ENCODE data around the gene ATP2B2.

The ATP2B2 gene

GRCh38 chr3:10338591-10339353 is 166.6 kb downstream of the ATP2B2 start:
- no peak for DNase-seq

- no peak for DNase-seq
These were observed 167.3 kb downstream of the ATP2B2 start for GRCh38 chr3:10338164-10338470.

GRCh38 chr3:10337323-10338163 is 167.8 kb downstream of the ATP2B2 start:
- DNase-seq = no peak

- no peak for DNase-seq
These were observed 168.6 kb downstream of the ATP2B2 start for GRCh38 chr3:10336761-10337160.

GRCh38 chr3:10335871-10336622 is 169.3 kb downstream of the ATP2B2 start:
- DNase-seq = no peak

GRCh38 chr3:10335190-10335738 is 170.1 kb downstream of the ATP2B2 start:
- DNase-seq = no peak

- DNase-seq = no peak
These were observed 170.9 kb downstream of the ATP2B2 start for GRCh38 chr3:10334459-10334858.

- no peak for DNase-seq
These were observed 171.3 kb downstream of the ATP2B2 start for GRCh38 chr3:10334042-10334441.

- no peak for DNase-seq
These were observed 172.1 kb downstream of the ATP2B2 start for GRCh38 chr3:10333349-10333650.

- no peak for DNase-seq
These were observed 172.7 kb downstream of the ATP2B2 start for GRCh38 chr3:10332481-10333348.

GRCh38 chr3:10331320-10331719 is 174.1 kb downstream of the ATP2B2 start:
- no peak for DNase-seq

GRCh38 chr3:10330319-10330718 is 175.1 kb downstream of the ATP2B2 start:
- no peak for DNase-seq

GRCh38 chr3:10329495-10330015 is 175.8 kb downstream of the ATP2B2 start:
- no peak for DNase-seq

- DNase-seq = no peak
These were observed 176.8 kb downstream of the ATP2B2 start for GRCh38 chr3:10328460-10329071.

GRCh38 chr3:10327592-10327991 is 177.8 kb downstream of the ATP2B2 start:
- DNase-seq = no peak

- peak; percentile 42 for DNase-seq
These were observed 183.1 kb downstream of the ATP2B2 start for GRCh38 chr3:10322352-10322710.

- no peak for DNase-seq
These were observed 183.6 kb downstream of the ATP2B2 start for GRCh38 chr3:10321630-10322351.

- no peak for DNase-seq
These were observed 185.1 kb downstream of the ATP2B2 start for GRCh38 chr3:10320320-10320677.

- no peak for DNase-seq
These were observed 185.6 kb downstream of the ATP2B2 start for GRCh38 chr3:10319804-10320203.

GRCh38 chr3:10319251-10319650 is 186.1 kb downstream of the ATP2B2 start:
- no peak for DNase-seq

GRCh38 chr3:10317961-10318350 is 187.4 kb downstream of the ATP2B2 start:
- no peak for DNase-seq

Measured in suppressor macrophage treated with lipopolysaccharide for 4 hours (primary cell).